SK-N-SH (cell line): Measurements from ENCODE around the gene COL4A2. TPM values are rescaled to one million over a fixed set of nuclear protein-coding genes. Genes with fewer than 3 reads are reported as not detected.

Source experiments
- CTCF ChIA-PET: fragments of 300-600, 350-600 bp; formaldehyde crosslinking; extraction: SDS; loops from one replicate; lab custom pipeline; 2021; lab: Yijun Ruan, JAX
- POLR2A ChIA-PET: fragments of 350-600 bp; sonication (Branson Sonifier 250); formaldehyde crosslinking; extraction: SDS; loops from one replicate; lab custom pipeline; 2020; ENCODE audit warnings: antibody characterized with exemption, inconsistent platforms; lab: Yijun Ruan, JAX
- DNase-seq: peaks from one replicate; pipeline ENCODE4 v3.0.0; 2012
- H2AFZ ChIP-seq: fragments of 200-600 bp; sonication (generic); 2 replicates; pipeline ENCODE4 v1.8.1; 2016; ENCODE audit warnings: antibody characterized with exemption, mild to moderate bottlenecking, low read depth
- H3F3A ChIP-seq: fragments of 200-600 bp; sonication (generic); replicated peaks from 2 replicates; pipeline ENCODE3; 2016; ENCODE audit warnings: antibody characterized with exemption, mild to moderate bottlenecking; ENCODE audit not compliant: insufficient read depth
- H3K27ac ChIP-seq, 2 experiments: fragments of 200-500 bp in 1 of 2; fragments of 200-600 bp in 1 of 2; sonication (Bioruptor generic) in 1 of 2; sonication (generic), shearing (Covaris generic) in 1 of 2; 2 replicates each; pipeline versions ENCODE4 v1.5.1 to v1.6.1; 2014 to 2016; ENCODE audit warnings: low read depth in 2 of 2, inconsistent platforms in 1 of 2, low read length in 1 of 2, mild to moderate bottlenecking in 1 of 2, mixed read lengths in 1 of 2
- H3K27me3 ChIP-seq: fragments of 200-600 bp; sonication (generic), shearing (Covaris generic); 2 replicates; pipeline ENCODE4 v1.6.1; 2016; ENCODE audit warnings: mixed run types; ENCODE audit not compliant: insufficient read depth
- H3K36me3 ChIP-seq, 2 experiments: fragments of 200-500 bp in 1 of 2; fragments of 200-600 bp in 1 of 2; sonication (Bioruptor generic) in 1 of 2; sonication (generic) in 1 of 2; replicated peaks in 1 of 2; 2 replicates each; pipeline versions ENCODE3 to v1.5.1; 2014 to 2016; ENCODE audit warnings: low read length in 1 of 2, mild to moderate bottlenecking in 1 of 2; ENCODE audit not compliant: insufficient read depth in 2 of 2, control insufficient read depth in 1 of 2
- H3K4me1 ChIP-seq, 2 experiments: fragments of 200-500 bp in 1 of 2; fragments of 200-600 bp in 1 of 2; sonication (Bioruptor generic) in 1 of 2; sonication (generic), shearing (Covaris generic) in 1 of 2; 2 replicates each; pipeline versions ENCODE4 v1.5.1 to v1.6.1; 2014 to 2016; ENCODE audit warnings: low read depth in 1 of 2, low read length in 1 of 2, mixed run types in 1 of 2; ENCODE audit not compliant: insufficient read depth in 2 of 2, control insufficient read depth in 1 of 2
- H3K4me2 ChIP-seq: fragments of 200-600 bp; sonication (generic), shearing (Covaris generic); 2 replicates; pipeline ENCODE4 v1.6.1; 2017; ENCODE audit warnings: mixed run types
- H3K4me3 ChIP-seq, 2 experiments: fragments of 200-500 bp in 1 of 2; fragments of 200-600 bp in 1 of 2; sonication (Bioruptor generic) in 1 of 2; sonication (generic), shearing (Covaris generic) in 1 of 2; 2 replicates each; pipeline versions ENCODE4 v1.5.1 to v1.8.1; 2014 to 2016; ENCODE audit warnings: low read depth in 2 of 2, inconsistent platforms in 1 of 2, low read length in 1 of 2, mild to moderate bottlenecking in 1 of 2, mixed read lengths in 1 of 2, moderate library complexity in 1 of 2
- H3K79me2 ChIP-seq: fragments of 200-600 bp; sonication (generic); 2 replicates; pipeline ENCODE4 v1.8.1; 2017; ENCODE audit warnings: mild to moderate bottlenecking; ENCODE audit not compliant: insufficient read depth
- H3K9ac ChIP-seq: fragments of 200-600 bp; sonication (generic); 2 replicates; pipeline ENCODE4 v1.6.1; 2017; ENCODE audit warnings: mixed run types
- H3K9me2 ChIP-seq: fragments of 200-600 bp; sonication (generic); 2 replicates; pipeline ENCODE4 v1.6.1; 2017; ENCODE audit warnings: mixed run types
- H3K9me3 ChIP-seq: fragments of 200-600 bp; sonication (generic); 2 replicates; pipeline ENCODE4 v1.6.1; 2017; ENCODE audit warnings: mixed run types, mild to moderate bottlenecking, moderate library complexity
- H4K20me1 ChIP-seq: fragments of 200-600 bp; sonication (generic); 2 replicates; pipeline ENCODE4 v1.6.1; 2017; ENCODE audit warnings: mild to moderate bottlenecking, mixed run types; ENCODE audit not compliant: insufficient read depth
- CHD2 ChIP-seq: fragments of 150-350 bp; IDR thresholded peaks from 2 replicates; pipeline ENCODE4 v1.6.1; 2018; ENCODE audit warnings: low read length; ENCODE audit not compliant: partially characterized antibody
- EP300 ChIP-seq, 2 experiments: IDR thresholded peaks; 2 replicates each; pipeline versions ENCODE4 v1.4.0 to v1.6.1; 2012; ENCODE audit warnings: borderline replicate concordance in 1 of 2, low read depth in 1 of 2, low read length in 1 of 2
- EZH2phosphoT487 ChIP-seq: fragments of 200-600 bp; sonication (generic); IDR thresholded peaks from 2 replicates; pipeline ENCODE4 v1.6.1; 2017; ENCODE audit warnings: low read depth, mixed run types, mild to moderate bottlenecking, antibody characterized with exemption, moderate library complexity, borderline replicate concordance
- FOSL2 ChIP-seq: IDR thresholded peaks from 2 replicates; pipeline ENCODE4 v1.4.0; 2012; ENCODE audit warnings: low read depth, mild to moderate bottlenecking, moderate library complexity, borderline replicate concordance
- FOXM1 ChIP-seq: IDR thresholded peaks from 2 replicates; pipeline ENCODE4 v1.4.0; 2012; ENCODE audit warnings: low read depth, mild to moderate bottlenecking
- GABPA ChIP-seq: IDR thresholded peaks from 2 replicates; pipeline ENCODE4 v1.4.0; 2012; ENCODE audit warnings: low read depth, mild to moderate bottlenecking
- GATA2 ChIP-seq: sonication (generic); formaldehyde crosslinking; IDR thresholded peaks from 2 replicates; pipeline ENCODE4 v1.5.0; 2020; ENCODE audit warnings: mild to moderate bottlenecking, missing genetic modification reagents
- IRF3 ChIP-seq: fragments of 150-350 bp; IDR thresholded peaks from 2 replicates; pipeline ENCODE4 v1.6.1; 2016; ENCODE audit warnings: mild to moderate bottlenecking, low read depth, low read length
- MXI1 ChIP-seq: IDR thresholded peaks from 2 replicates; pipeline ENCODE4 v1.6.1; 2012; ENCODE audit warnings: mild to moderate bottlenecking, low read depth, low read length, improper control_type of control experiment
- NFIC ChIP-seq: IDR thresholded peaks from 2 replicates; pipeline ENCODE4 v1.4.0; 2012; ENCODE audit warnings: borderline replicate concordance
- REST ChIP-seq: IDR thresholded peaks from 2 replicates; pipeline ENCODE4 v1.6.1; 2012; ENCODE audit warnings: mild to moderate bottlenecking, low read depth, low read length, moderate library complexity
- RFX5 ChIP-seq: IDR thresholded peaks from 2 replicates; pipeline ENCODE4 v1.6.1; 2012; ENCODE audit warnings: mild to moderate bottlenecking, improper control_type of control experiment, low read length
- RXRA ChIP-seq: IDR thresholded peaks from 2 replicates; pipeline ENCODE4 v1.4.0; 2012; ENCODE audit warnings: low read depth, mild to moderate bottlenecking, borderline replicate concordance
- SIN3A ChIP-seq: IDR thresholded peaks from 2 replicates; pipeline ENCODE4 v1.6.1; 2012; ENCODE audit warnings: low read depth, mild to moderate bottlenecking, low read length, moderate library complexity, borderline replicate concordance
- SMC3 ChIP-seq: IDR thresholded peaks from 2 replicates; pipeline ENCODE4 v1.6.1; 2012; ENCODE audit warnings: low read depth, low read length, improper control_type of control experiment
- TCF12 ChIP-seq: IDR thresholded peaks from 2 replicates; pipeline ENCODE4 v1.4.0; 2012
- USF1 ChIP-seq: IDR thresholded peaks from 2 replicates; pipeline ENCODE4 v1.4.0; 2012; ENCODE audit warnings: low read depth, borderline replicate concordance
- YY1 ChIP-seq: IDR thresholded peaks from 2 replicates; pipeline ENCODE4 v1.4.0; 2012; ENCODE audit warnings: low read depth, mild to moderate bottlenecking
- WGBS: methylation state at CpG from one replicate; pipeline ENCODE4 v1.1.6; 2017; ENCODE audit warnings: low lambda C conversion rate; 5-methylcytosine and 5-hydroxymethylcytosine counted together
- polyA plus RNA-seq, 3 experiments: library from polyadenylated mRNA; depleted of rRNA; stranded (reverse); fragments of >200 nt; gene quantifications; 2 replicates each; pipeline ENCODE4 v1.2.3, GENCODE V29; 2012

Gene COL4A2
- polyA plus RNA-seq, 1 of the 3 experiments (the other 2 are of a cell fraction) = 137 TPM

GRCh38 chr13:110345266-110345665 lies 38.2 kb downstream of the COL4A2 start:
- 94% methylated on average over 7 of the region's 7 CpGs for WGBS
- H4K20me1 ChIP-seq = no peaks in the 10 kb centered on the region

GRCh38 chr13:110345701-110346100 lies 38.6 kb downstream of the COL4A2 start:
- Histone ChIP-seq H3K4me2 (no peak overlapping the region), H3K9ac (no peak overlapping the region), H3K27ac (peak overlapping the region in 1 of 2 experiments; percentile 88; a peak in 2 of 4 replicates), H3K27me3 (no peaks in the 10 kb centered on the region), H3K36me3 (peaks cover 0 to 20% of the 10 kb centered on the region in 2 experiments), H2AFZ (no peak overlapping the region)
- POLR2A ChIA-PET = no interaction called here
- TF ChIP-seq IRF3 (no peak), FOXM1 (no peak), SMC3 (no peak), GATA2 (CRISPR knock-in tag) (no peak), SIN3A (no peak), FOSL2 (no peak), RXRA (no peak), EP300 (IDR thresholded peaks at IDR 0.05; ENCODE audit: borderline replicate concordance in 1 of 2, low read depth in 1 of 2, low read length in 1 of 2) (no peak), NFIC (no peak), MXI1 (no peak), REST (no peak), GABPA (no peak)
- TF ChIP-seq, all 33 proteins: peak for 0
- peaks cover 21 to 24% of the 10 kb centered on the region in 2 experiments; a peak in 3 of 4 replicates for H3K4me1 ChIP-seq
- H3K79me2 ChIP-seq = peaks cover 83% of the 10 kb centered on the region
- no peak for DNase-seq
- H4K20me1 ChIP-seq = no peaks in the 10 kb centered on the region
- H3K4me3 ChIP-seq = no peak overlapping the region
- H3K9me2 ChIP-seq = no peaks in the 10 kb centered on the region
- 94% methylated on average over 3 of the region's 4 CpGs for WGBS
- peaks cover 44% of the 10 kb centered on the region for H3F3A ChIP-seq
- no peaks in the 10 kb centered on the region for H3K9me3 ChIP-seq
- CTCF ChIA-PET = no interaction called here

More at GRCh38 chr13:110345266-110345665, 38.2 kb downstream of the COL4A2 start:
- Histone ChIP-seq H3K79me2 (peaks cover 83% of the 10 kb centered on the region), H3K9me3 (no peaks in the 10 kb centered on the region), H3F3A (peaks cover 43% of the 10 kb centered on the region), H3K4me3 (no peak overlapping the region), H2AFZ (no peak overlapping the region), H3K27ac (no peak overlapping the region; a peak in 1 of 4 replicates), H3K36me3 (peaks cover 0 to 24% of the 10 kb centered on the region in 2 experiments), H3K9me2 (no peaks in the 10 kb centered on the region), H3K9ac (no peak overlapping the region), H3K4me1 (peaks cover 21 to 27% of the 10 kb centered on the region in 2 experiments; a peak in 3 of 4 replicates), H3K27me3 (no peaks in the 10 kb centered on the region), H3K4me2 (no peak overlapping the region)
- ChIA-PET CTCF (no interaction called here), POLR2A (no interaction called here)
- DNase-seq = no peak
- TF ChIP-seq GATA2 (CRISPR knock-in tag) (no peak), USF1 (no peak), FOXM1 (no peak), YY1 (no peak), CHD2 (no peak), RFX5 (no peak), EZH2phosphoT487 (no peak), TCF12 (no peak)
